Neutrophil (primary cell): ENCODE data around the gene ZMAT5.
A peak's percentile ranks its signal among the peaks of the same experiment; 100 is the strongest.

Experiments used
- H3K27ac ChIP-seq: fragments of 200-600 bp; sonication (generic); 2 replicates; pipeline ENCODE4 v1.5.1; 2016; ENCODE audit warnings: mild to moderate bottlenecking, moderate library complexity
- H3K27me3 ChIP-seq: fragments of 200-600 bp; sonication (generic); 2 replicates; pipeline ENCODE4 v1.6.0; 2016; ENCODE audit warnings: mild to moderate bottlenecking
- H3K36me3 ChIP-seq: fragments of 200-600 bp; sonication (generic); 2 replicates; pipeline ENCODE4 v1.5.1; 2017
- H3K4me1 ChIP-seq, 2 experiments: fragments of 200-600 bp in 1 of 2; sonication (generic) in 1 of 2; 1 replicate in 1 of 2; 2 replicates in 1 of 2; pipeline versions ENCODE4 v1.5.1 to v1.6.1; 2013 to 2016; ENCODE audit warnings: low read depth in 1 of 2, low read length in 1 of 2, mild to moderate bottlenecking in 1 of 2, moderate library complexity in 1 of 2; ENCODE audit not compliant: control insufficient read depth in 1 of 2, insufficient read depth in 1 of 2
- H3K4me3 ChIP-seq, 2 experiments: fragments of 200-600 bp in 1 of 2; sonication (generic) in 1 of 2; 1 replicate in 1 of 2; 2 replicates in 1 of 2; pipeline ENCODE4 v1.5.1; 2013 to 2016; ENCODE audit warnings: low read depth in 1 of 2, low read length in 1 of 2, mild to moderate bottlenecking in 1 of 2, moderate library complexity in 1 of 2
- H3K9me3 ChIP-seq: fragments of 200-600 bp; sonication (generic); 2 replicates; pipeline ENCODE4 v1.5.1; 2016
- TF ChIP-seq, protein P1 (sequence below): fragments of 200-600 bp; sonication (generic); IDR thresholded peaks from 2 replicates; pipeline ENCODE4 v1.5.1; 2016; ENCODE audit warnings: antibody characterized with exemption

The ZMAT5 gene

DNA sequence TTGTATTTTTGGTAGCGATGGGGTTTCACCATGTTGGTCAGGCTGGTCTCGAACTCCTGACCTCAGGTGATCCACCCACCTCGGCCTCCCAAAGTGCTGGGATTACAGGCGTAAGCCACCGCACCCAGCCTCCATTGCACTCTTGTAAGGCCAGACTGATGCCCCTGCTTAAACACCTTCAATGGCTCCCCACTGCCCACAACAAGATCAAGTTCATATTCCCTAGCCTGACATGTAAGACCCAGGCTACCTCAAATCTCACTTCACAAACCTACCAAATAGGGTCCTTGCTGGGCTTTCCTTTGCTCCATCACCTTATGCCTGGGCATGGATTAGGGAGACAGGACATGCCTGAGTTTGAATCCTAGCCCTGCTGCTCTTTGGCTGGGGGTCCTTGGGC, 13.4 kb upstream of the ZMAT5 start:
- TF ChIP-seq, protein P1, sequence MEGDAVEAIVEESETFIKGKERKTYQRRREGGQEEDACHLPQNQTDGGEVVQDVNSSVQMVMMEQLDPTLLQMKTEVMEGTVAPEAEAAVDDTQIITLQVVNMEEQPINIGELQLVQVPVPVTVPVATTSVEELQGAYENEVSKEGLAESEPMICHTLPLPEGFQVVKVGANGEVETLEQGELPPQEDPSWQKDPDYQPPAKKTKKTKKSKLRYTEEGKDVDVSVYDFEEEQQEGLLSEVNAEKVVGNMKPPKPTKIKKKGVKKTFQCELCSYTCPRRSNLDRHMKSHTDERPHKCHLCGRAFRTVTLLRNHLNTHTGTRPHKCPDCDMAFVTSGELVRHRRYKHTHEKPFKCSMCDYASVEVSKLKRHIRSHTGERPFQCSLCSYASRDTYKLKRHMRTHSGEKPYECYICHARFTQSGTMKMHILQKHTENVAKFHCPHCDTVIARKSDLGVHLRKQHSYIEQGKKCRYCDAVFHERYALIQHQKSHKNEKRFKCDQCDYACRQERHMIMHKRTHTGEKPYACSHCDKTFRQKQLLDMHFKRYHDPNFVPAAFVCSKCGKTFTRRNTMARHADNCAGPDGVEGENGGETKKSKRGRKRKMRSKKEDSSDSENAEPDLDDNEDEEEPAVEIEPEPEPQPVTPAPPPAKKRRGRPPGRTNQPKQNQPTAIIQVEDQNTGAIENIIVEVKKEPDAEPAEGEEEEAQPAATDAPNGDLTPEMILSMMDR: no peak
- Histone ChIP-seq H3K4me1 (no peaks in the 10 kb centered on the region), H3K27me3 (no peaks in the 10 kb centered on the region), H3K9me3 (no peaks in the 10 kb centered on the region), H3K27ac (no peak overlapping the region), H3K4me3 (no peak overlapping the region), H3K36me3 (no peaks in the 10 kb centered on the region)

DNA sequence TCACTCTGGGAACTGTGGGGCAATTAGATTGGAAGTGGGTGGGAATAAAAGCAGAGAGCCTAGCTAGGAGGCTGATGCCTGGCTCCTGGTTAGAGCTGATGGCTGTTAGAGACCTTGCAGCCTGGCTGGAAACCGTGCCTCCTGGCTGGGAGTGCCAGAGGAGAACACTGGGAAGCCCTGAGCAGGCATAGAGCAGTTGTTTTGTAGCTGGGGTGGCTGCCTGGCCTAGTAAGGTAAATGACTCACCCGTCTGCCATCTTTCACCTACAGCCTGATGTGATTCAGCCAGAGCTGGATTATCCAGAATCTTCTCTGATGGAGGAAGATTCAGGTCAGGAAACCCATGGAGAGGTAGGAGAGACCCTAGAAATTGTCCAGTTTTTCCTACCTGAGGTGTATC, 6.4 kb upstream of the ZMAT5 start:
- Histone ChIP-seq H3K27ac (no peak overlapping the region), H3K4me1 (peaks cover 6 to 7% of the 10 kb centered on the region in 2 experiments), H3K27me3 (no peaks in the 10 kb centered on the region), H3K4me3 (no peak overlapping the region), H3K36me3 (peaks cover 18% of the 10 kb centered on the region), H3K9me3 (no peaks in the 10 kb centered on the region)
- TF ChIP-seq, protein P1: no peak

DNA sequence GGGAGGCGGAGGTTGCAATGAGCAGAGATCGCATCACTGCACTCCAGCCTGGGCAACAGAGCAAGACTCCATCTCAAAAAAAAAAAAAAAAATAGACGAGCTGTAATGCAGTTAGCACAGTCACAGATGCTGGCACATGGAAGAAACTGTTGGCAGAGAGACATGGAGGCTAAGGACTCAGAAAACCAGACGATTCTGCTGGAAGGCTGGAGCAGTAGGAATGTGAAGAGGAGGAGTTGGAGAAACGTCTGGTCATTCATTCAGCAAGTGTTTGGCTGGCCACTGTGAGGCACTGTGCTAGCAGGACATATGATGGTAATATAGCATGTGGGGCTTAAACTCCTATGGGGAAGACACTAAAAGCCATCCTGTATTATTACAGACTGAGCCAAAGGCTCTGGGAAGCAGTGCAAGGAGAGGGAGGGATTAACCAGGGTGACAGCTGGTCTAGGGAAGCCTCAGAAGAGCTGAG, 5.4 kb upstream of the ZMAT5 start:
- TF ChIP-seq, protein P1: no peak
- Histone ChIP-seq H3K36me3 (peaks cover 18% of the 10 kb centered on the region), H3K27ac (no peak overlapping the region)

DNA sequence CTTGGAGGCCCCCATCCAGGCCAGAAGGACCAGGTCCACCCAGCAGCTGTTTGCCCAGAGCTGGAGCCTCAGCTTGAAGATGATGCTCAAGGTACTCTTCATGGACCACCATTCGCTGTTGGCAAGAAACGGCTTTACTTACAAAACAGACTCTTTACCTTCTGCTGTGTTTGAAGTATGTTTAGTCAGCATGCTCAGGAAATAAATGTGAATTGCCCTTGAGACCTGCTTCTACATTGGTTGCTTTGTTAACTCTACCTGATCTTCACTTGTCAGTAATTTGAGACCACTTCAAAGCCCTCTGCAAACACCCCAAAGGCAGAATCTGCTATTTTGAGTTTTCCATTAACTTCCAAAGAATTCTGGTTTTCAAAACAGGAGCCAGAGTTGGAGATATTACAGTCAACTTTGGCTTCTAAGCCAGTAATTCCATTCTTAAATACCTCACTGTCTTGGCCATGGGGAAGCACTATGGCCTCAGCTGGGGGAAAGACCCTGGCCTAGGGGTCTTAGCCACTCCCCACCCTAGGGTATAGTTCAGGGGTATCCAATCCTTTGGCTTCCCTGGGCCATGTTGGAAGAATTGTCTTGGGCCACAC, 3.0 kb upstream of the ZMAT5 start:
- H3K9me3 ChIP-seq: no peaks in the 10 kb centered on the region
- peaks cover 28 to 36% of the 10 kb centered on the region in 2 experiments for H3K4me1 ChIP-seq
- TF ChIP-seq, protein P1: no peak
- H3K36me3 ChIP-seq: peaks cover 18% of the 10 kb centered on the region
- H3K27ac ChIP-seq: no peak overlapping the region
- no peak overlapping the region for H3K4me3 ChIP-seq
- no peaks in the 10 kb centered on the region for H3K27me3 ChIP-seq

More for the DNA sequence above, 5.4 kb upstream of the ZMAT5 start:
- no peaks in the 10 kb centered on the region for H3K27me3 ChIP-seq
- no peaks in the 10 kb centered on the region for H3K9me3 ChIP-seq
- H3K4me3 ChIP-seq: no peak overlapping the region
- H3K4me1 ChIP-seq: peaks cover 16% of the 10 kb centered on the region in 2 experiments

DNA sequence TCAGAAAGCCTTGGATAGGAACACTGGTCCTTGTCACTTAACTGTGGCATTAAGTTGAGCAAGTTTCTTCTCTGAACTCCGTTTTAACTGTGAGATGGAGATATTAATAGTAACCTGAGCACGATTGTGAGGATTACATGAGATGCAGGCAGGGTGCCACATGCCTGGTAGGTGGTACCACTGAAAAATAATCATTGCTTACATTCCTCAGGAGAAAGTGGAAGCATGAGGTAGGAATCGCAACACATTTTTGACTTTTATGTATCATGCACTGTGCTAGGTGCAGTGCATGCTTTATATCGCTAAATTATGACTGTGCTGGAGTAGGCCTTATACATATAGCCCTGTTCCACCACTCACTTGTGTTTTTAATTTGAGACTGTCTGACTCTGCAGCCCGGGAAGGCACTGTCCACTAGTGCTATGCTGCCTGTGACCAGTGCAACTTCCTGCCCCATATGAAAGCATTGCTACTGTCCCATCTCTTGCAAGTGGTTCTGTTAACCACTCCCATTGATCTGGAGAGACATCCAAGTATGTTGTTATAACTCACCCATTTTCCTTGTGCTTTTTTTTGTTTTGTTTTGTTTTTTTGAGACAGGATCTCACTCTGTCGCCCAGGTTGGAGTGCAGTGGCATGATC, 1.4 kb upstream of the ZMAT5 start:
- Histone ChIP-seq H3K4me1 (peaks cover 34 to 47% of the 10 kb centered on the region in 2 experiments), H3K36me3 (peaks cover 18% of the 10 kb centered on the region), H3K27ac (peak overlapping the region; percentile 90)

More for the DNA sequence above, 1.4 kb upstream of the ZMAT5 start:
- Histone ChIP-seq H3K27me3 (no peaks in the 10 kb centered on the region), H3K4me3 (peak overlapping the region; percentile 94 to 100), H3K9me3 (no peaks in the 10 kb centered on the region)
- TF ChIP-seq, protein P1: no peak
